ENCODE results near the gene NNMT.
"Not testable (repeated sequence)": the region's sequence is repeated elsewhere in the genome, so short reads cannot be mapped to it uniquely, and the experiment has no call there.

Gene NNMT

GRCh38 chr11:114310095-114310494 lies 13.9 kb downstream of the NNMT start:
- DNase-seq (ENCODE audit: low spot score), result no peak

GRCh38 chr11:114311946-114312345 lies 15.7 kb downstream of the NNMT start:
- DNase-seq (ENCODE audit: low spot score), result no peak

- DNase-seq (ENCODE audit: low spot score), result no peak
These were observed 17.9 kb downstream of the NNMT start for GRCh38 chr11:114314096-114314495.

- DNase-seq (ENCODE audit: low spot score), result peak; percentile 11
These were observed 19.7 kb downstream of the NNMT start for GRCh38 chr11:114315749-114316368.

GRCh38 chr11:114316980-114317786 lies 21.0 kb downstream of the NNMT start:
- DNase-seq (ENCODE audit: low spot score), result no peak

GRCh38 chr11:114317787-114318137 lies 21.6 kb downstream of the NNMT start:
- DNase-seq (ENCODE audit: low spot score), result no peak

GRCh38 chr11:114318361-114318760 lies 22.2 kb downstream of the NNMT start:
- DNase-seq (ENCODE audit: low spot score), result no peak

GRCh38 chr11:114319716-114320328 lies 23.6 kb downstream of the NNMT start:
- no peak for DNase-seq (ENCODE audit: low spot score)

- no peak for DNase-seq (ENCODE audit: low spot score)
These were observed 25.5 kb downstream of the NNMT start for GRCh38 chr11:114321621-114322257.

- DNase-seq (ENCODE audit: low spot score), result no peak
These were observed 26.7 kb downstream of the NNMT start for GRCh38 chr11:114322934-114323333.

- DNase-seq (ENCODE audit: low spot score), result no peak
These were observed 30.0 kb downstream of the NNMT start for GRCh38 chr11:114326151-114326550.

- no peak for DNase-seq (ENCODE audit: low spot score)
These were observed 30.6 kb downstream of the NNMT start for GRCh38 chr11:114326776-114327175.

- no peak for DNase-seq (ENCODE audit: low spot score)
These were observed 34.2 kb downstream of the NNMT start for GRCh38 chr11:114330373-114330772.

GRCh38 chr11:114340311-114341131 lies 44.3 kb downstream of the NNMT start:
- DNase-seq (ENCODE audit: low spot score), result peak; percentile 70

GRCh38 chr11:114341667-114342066 lies 45.5 kb downstream of the NNMT start:
- DNase-seq (ENCODE audit: low spot score), result not testable (repeated sequence)

- no peak for DNase-seq (ENCODE audit: low spot score)
These were observed 46.3 kb downstream of the NNMT start for GRCh38 chr11:114342476-114342875.

- DNase-seq (ENCODE audit: low spot score), result no peak
These were observed 46.8 kb downstream of the NNMT start for GRCh38 chr11:114343020-114343419.

- no peak for DNase-seq (ENCODE audit: low spot score)
These were observed 47.3 kb downstream of the NNMT start for GRCh38 chr11:114343493-114343892.

GRCh38 chr11:114344494-114344893 lies 48.3 kb downstream of the NNMT start:
- DNase-seq (ENCODE audit: low spot score), result no peak

GRCh38 chr11:114345575-114346222 lies 49.5 kb downstream of the NNMT start:
- DNase-seq (ENCODE audit: low spot score), result no peak

GRCh38 chr11:114346709-114347141 lies 50.5 kb downstream of the NNMT start:
- DNase-seq (ENCODE audit: low spot score), result peak; percentile 16

All from LoVo (cell line).